ENCODE data around the gene ENTPD5.
"Not testable (repeated sequence)": the region's sequence is repeated elsewhere in the genome, so short reads cannot be mapped to it uniquely, and the experiment has no call there.

ENTPD5 gene

GRCh38 chr14:73942180-73942579, 76.9 kb downstream of the ENTPD5 start:
- no peak for DNase-seq (ENCODE audit: low spot score)

- no peak for DNase-seq (ENCODE audit: low spot score)
Measured at GRCh38 chr14:73937012-73937411, 82.1 kb downstream of the ENTPD5 start.

- DNase-seq (ENCODE audit: low spot score) = no peak
Measured at GRCh38 chr14:73936548-73936947, 82.5 kb downstream of the ENTPD5 start.

- no peak for DNase-seq (ENCODE audit: low spot score)
Measured at GRCh38 chr14:73935666-73936065, 83.4 kb downstream of the ENTPD5 start.

GRCh38 chr14:73924337-73924736, 94.8 kb downstream of the ENTPD5 start:
- no peak for DNase-seq (ENCODE audit: low spot score)

- DNase-seq (ENCODE audit: low spot score) = not testable (repeated sequence)
Measured at GRCh38 chr14:73919457-73919856, 99.6 kb downstream of the ENTPD5 start.

GRCh38 chr14:73916324-73916723, 102.8 kb downstream of the ENTPD5 start:
- no peak for DNase-seq (ENCODE audit: low spot score)

GRCh38 chr14:73913256-73913655, 105.8 kb downstream of the ENTPD5 start:
- DNase-seq (ENCODE audit: low spot score) = no peak

GRCh38 chr14:73909681-73910080, 109.4 kb downstream of the ENTPD5 start:
- no peak for DNase-seq (ENCODE audit: low spot score)
